Stimulated activated CD4-positive, alpha-beta T cell treated with anti-CD3 and anti-CD28 coated beads, Interleukin-12 subunit alpha, Interleukin-12 subunit beta, amount 100 ng/mL, for 24 hours (primary cell): ENCODE results near the gene FNDC3A.
"Not testable (repeated sequence)": the region's sequence is repeated elsewhere in the genome, so short reads cannot be mapped to it uniquely, and the experiment has no call there.

ENCODE experiments used
- DNase-seq, 2 experiments: peaks; one replicate each; pipeline ENCODE4 v3.0.0-alpha.2; 2020; ENCODE audit warnings: low read depth in 2 of 2

Gene FNDC3A

GRCh38 chr13:49044836-49045235, 69.1 kb downstream of the FNDC3A start:
- DNase-seq: no peak

GRCh38 chr13:49046002-49046401, 70.3 kb downstream of the FNDC3A start:
- DNase-seq: no peak

GRCh38 chr13:49046519-49046918, 70.8 kb downstream of the FNDC3A start:
- DNase-seq: no peak

GRCh38 chr13:49052813-49053212, 77.1 kb downstream of the FNDC3A start:
- DNase-seq: no peak

GRCh38 chr13:49053215-49053614, 77.5 kb downstream of the FNDC3A start:
- no peak for DNase-seq

GRCh38 chr13:49053906-49054305, 78.2 kb downstream of the FNDC3A start:
- DNase-seq: no peak

- DNase-seq: no peak
Observed at GRCh38 chr13:49055021-49055420, 79.3 kb downstream of the FNDC3A start.

- DNase-seq: no peak
Observed at GRCh38 chr13:49057176-49057575, 81.5 kb downstream of the FNDC3A start.

GRCh38 chr13:49058761-49059160, 83.0 kb downstream of the FNDC3A start:
- no peak for DNase-seq

- no peak for DNase-seq
Observed at GRCh38 chr13:49060678-49061387, 85.1 kb downstream of the FNDC3A start.

GRCh38 chr13:49061388-49061752, 85.7 kb downstream of the FNDC3A start:
- DNase-seq: not testable (repeated sequence)

- DNase-seq: no peak
Observed at GRCh38 chr13:49062297-49062896, 86.7 kb downstream of the FNDC3A start.

GRCh38 chr13:49063011-49063410, 87.3 kb downstream of the FNDC3A start:
- DNase-seq: no peak

- no peak for DNase-seq
Observed at GRCh38 chr13:49063497-49063896, 87.8 kb downstream of the FNDC3A start.

GRCh38 chr13:49064476-49064875, 88.8 kb downstream of the FNDC3A start:
- no peak for DNase-seq

- no peak for DNase-seq
Observed at GRCh38 chr13:49066856-49067255, 91.1 kb downstream of the FNDC3A start.

- not testable (repeated sequence) for DNase-seq
Observed at GRCh38 chr13:49068498-49068897, 92.8 kb downstream of the FNDC3A start.

GRCh38 chr13:49070021-49070420, 94.3 kb downstream of the FNDC3A start:
- DNase-seq: not testable (repeated sequence)

- DNase-seq: no peak
Observed at GRCh38 chr13:49071341-49071937, 95.7 kb downstream of the FNDC3A start.

GRCh38 chr13:49082653-49083536, 107.2 kb downstream of the FNDC3A start:
- no peak for DNase-seq

- no peak for DNase-seq
Observed at GRCh38 chr13:49084961-49085360, 109.2 kb downstream of the FNDC3A start.

- no peak for DNase-seq
Observed at GRCh38 chr13:49086722-49087121, 111.0 kb downstream of the FNDC3A start.
